ENCODE data around the gene LHPP.
"Not testable (repeated sequence)": the region's sequence is repeated elsewhere in the genome, so short reads cannot be mapped to it uniquely, and the experiment has no call there.

The LHPP gene, protein sequence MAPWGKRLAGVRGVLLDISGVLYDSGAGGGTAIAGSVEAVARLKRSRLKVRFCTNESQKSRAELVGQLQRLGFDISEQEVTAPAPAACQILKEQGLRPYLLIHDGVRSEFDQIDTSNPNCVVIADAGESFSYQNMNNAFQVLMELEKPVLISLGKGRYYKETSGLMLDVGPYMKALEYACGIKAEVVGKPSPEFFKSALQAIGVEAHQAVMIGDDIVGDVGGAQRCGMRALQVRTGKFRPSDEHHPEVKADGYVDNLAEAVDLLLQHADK

DNA sequence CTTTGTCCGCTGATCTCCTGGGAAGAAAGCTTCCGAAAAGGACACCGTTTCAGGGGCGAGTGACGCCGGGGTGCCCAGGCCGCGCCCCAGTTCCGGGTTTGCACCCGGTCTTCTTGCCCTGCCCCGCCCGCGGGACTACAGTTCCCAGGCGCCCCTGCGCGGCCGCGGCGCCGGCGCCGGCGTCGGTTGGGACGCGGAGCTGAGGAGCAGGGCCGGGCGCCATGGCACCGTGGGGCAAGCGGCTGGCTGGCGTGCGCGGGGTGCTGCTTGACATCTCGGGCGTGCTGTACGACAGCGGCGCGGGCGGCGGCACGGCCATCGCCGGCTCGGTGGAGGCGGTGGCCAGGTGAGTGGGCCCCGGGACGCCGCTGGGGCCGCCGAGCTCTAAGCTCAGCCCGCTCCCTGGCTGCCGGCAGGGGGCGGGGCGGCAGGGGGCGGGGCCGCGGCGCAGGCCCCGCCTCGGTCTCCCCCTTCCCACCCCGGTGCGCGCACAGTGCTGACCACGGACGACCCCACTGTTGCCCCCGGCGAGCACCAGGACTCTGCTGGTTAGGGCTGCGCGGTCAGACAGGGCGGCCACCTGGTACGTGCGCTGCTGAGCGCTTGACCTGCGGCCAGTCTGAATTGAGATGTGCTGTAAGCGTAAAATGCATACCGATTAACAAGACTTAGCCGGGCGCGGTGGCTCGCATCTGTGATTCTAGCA, at the start of gene LHPP:
TSS of gene LHPP (plus strand) at position 182 of the 706 bp plus-strand sequence. CDS start at position 222, 40 bp downstream.
- DNase-seq: peak in 1 of 2 experiments; percentile 67

DNA sequence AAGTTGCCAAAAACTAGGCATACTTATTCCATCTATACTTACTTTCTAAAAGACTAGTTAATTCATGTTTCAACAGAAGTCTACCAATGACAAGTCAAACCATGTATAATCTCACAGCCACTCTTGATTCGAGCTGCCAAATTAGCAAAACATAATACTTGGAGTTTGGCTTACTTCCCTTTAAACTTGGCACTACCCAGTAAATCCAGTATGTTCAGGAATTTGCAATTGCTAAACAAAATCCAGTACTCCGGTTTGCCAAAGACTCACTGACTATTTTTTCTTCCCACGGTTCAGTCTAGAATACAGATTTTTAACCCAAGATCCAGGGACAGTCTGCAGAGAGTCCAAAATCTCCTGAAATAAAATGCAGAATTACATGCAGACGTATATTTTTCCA, 47.5 kb upstream of the LHPP start:
- DNase-seq: no peak

DNA sequence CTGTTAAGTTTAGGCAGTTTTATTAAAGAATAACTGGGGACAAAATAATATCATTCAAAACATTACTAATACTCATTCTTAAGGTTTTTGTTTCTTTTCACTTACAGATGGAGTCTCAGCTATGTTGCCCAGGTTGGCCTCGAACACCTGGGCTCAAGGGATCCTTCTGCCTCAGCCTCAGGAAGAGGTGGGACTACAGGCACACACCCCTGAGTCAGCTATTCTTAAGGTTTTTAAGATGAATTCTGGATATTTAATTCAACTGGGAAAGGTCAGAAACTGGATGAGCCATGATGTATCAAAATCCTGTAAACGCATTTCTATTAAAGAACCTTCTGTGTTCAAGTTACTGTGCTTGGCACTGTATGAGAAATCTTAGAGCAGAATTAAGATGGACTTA, 46.4 kb upstream of the LHPP start:
- DNase-seq: no peak

DNA sequence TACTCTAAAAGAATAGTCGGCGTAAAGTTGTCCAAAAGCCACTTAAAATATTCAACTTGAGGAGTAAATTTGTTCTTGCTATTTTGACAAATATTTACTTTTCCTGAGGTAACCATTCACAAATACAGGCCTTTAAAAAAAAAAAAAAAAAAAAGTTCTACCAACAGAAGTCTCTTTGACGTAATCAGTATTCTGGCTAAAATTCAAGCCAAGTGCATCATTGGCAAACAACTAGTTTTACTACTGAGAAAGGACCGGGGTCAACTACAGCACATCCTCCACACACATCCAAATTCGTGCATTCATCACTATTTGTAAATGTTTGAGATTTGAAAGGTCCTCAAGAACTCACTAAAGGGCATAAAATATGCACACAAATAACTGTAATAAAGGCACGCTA, 44.9 kb upstream of the LHPP start:
- DNase-seq: no peak

DNA sequence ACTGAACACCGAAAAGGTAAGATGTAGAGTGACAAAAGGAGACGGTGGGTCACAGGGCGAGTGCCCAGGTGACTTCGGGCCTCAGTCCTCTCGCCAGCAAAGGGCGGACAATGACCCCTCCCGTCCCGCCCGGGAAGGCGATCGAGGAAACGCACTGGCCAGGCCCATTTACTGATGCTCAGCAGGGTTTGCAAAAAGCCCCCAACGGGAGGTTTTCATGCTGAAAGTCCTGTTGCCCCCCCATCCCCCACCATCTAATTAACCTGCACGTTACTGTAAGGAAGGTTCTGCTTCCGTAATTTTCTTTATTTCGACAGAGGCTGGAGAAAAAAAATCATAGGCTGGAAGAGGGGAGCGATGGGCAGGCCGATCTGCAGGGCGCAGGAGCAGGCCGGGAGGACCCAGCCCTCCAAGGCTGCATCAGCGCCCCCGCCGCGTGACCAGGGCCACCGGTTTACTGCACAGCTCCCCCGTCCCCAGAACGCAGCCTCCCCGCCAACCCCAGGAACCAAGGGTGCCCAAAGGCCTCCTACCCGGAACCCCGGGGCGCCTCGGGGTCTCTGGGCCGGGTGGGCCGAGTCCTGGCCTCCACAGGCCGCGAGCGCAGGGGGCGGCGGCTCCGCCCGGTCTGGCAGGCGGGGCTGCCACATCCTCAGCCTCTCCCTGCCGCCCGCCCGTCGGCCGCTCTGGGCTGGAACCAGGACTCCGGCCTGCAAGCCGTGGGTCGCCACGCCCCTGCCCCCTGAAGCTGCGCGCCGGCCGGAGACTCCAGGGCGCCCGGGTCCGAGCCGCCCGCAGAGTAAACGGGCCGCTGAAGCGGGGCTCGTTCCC, 43.5 kb upstream of the LHPP start:
- no peak for DNase-seq

DNA sequence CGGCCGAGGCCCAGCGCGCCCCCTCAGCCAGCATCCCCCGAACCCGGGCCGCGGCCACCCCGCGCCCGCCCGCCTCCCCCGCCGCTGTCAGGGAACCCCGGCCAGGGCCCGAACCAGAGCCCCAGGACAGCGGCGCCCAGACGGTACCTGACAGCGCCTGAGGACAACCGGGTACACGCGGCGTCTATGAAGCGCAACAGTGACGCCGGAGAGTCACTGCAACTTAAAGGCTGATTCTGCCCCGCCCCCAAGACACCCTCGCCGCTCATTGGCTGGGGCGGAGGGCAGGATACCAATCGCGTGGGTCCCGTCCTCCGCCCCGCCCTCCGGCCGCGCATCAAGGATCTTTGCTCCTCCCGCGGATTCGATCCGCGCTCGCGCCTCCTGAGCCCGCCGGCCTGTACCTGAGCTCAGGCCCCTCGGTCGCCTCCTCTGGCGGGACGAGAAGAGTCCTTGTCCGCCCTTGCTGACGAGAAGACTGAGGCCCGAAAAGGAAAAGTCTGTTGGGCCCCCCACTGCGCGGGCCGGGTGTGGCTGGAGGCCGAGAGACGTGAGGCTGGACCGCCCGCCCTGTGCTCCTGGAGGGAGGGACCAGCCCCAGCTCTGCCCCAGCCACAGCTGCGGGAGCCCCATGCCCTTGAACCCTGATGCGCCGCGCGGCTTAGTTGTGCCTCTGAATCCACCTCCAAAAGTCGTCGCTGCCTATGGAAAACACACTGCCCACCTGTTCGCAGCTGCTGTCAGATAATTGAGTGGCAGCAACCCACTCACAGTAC, 42.7 kb upstream of the LHPP start, which contains the start of gene OAT:
TSS of gene OAT (minus strand) at position 198 of the 776 bp plus-strand sequence. CDS start 6,752 bp downstream, outside the sequence.
- DNase-seq: peak; percentile 76

DNA sequence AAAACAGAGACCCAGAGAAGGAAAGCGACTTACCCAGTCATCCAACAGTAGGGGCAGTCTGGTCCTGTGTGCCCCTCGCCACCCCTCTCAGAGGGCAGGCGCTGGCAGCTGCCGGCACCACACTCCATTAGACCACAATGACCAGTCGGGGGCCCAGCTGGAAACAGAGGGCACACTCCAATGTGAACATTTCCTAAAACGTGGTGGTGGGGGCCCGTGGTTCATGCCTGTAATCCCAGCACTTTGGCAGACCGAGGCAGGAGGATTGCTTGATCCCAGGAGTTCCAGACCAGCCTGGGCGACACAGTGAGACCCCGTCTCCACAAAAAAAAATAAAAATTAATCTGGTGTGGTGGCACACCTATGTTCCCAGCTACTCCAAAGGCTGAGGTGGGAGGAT, 42.0 kb upstream of the LHPP start:
- DNase-seq: no peak

DNA sequence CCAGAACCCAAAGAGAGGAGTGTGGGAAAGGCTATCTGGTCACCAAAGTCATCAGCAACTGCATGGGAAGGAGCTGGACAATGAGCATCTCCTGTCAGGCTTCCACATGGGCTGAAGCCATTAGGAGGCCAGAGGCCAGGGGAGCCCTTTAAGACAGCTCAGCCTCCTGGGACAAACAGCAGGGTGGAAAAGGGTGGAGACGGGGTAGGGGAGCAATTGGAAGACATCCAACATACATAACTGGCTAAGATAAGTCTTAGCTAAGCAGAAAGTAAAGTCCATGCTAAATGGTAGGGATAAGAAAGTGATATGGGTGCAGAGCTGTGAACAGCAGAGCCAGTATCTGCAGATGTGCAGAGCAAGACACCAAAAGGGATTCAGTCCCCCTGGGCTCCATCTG, 41.4 kb upstream of the LHPP start:
- DNase-seq: no peak

DNA sequence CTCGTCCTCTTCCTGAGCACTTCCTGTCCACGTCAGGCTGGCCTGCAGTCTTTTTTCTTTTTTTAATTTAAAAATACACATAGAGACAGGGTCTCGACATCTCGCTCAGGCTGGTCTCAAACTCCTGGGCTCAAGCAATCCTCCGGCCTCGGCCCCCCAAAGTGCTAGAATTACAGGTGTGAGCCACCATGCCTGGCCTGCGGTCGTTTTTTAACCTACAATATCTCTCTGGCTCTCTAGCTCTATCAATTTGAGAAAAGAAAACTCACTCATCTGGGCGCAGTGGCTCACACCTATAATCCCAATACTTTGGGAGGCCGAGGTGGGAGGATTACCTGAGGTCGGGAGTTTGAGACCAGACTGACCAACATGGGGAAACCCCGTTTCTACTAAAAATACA, 38.9 kb upstream of the LHPP start:
- DNase-seq: no peak

DNA sequence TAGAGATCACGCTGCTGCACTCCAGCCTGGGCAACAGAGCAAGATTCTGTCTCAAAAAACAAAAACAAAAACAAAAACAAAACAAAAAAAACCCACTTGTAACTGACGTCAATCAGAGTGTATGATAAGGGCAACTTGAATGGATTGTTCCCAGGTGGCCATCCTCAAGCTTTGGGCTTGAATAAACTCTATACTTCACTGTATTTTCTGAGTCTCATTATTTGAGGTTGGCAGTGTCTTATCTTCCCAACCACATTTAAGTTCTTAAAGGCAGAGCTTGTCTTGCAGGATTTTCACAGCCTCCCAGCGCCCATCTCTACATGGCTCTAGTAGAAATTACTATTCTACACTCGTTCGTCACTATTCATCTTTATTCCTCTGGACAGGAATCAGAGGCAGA, 37.8 kb upstream of the LHPP start:
- no peak for DNase-seq

DNA sequence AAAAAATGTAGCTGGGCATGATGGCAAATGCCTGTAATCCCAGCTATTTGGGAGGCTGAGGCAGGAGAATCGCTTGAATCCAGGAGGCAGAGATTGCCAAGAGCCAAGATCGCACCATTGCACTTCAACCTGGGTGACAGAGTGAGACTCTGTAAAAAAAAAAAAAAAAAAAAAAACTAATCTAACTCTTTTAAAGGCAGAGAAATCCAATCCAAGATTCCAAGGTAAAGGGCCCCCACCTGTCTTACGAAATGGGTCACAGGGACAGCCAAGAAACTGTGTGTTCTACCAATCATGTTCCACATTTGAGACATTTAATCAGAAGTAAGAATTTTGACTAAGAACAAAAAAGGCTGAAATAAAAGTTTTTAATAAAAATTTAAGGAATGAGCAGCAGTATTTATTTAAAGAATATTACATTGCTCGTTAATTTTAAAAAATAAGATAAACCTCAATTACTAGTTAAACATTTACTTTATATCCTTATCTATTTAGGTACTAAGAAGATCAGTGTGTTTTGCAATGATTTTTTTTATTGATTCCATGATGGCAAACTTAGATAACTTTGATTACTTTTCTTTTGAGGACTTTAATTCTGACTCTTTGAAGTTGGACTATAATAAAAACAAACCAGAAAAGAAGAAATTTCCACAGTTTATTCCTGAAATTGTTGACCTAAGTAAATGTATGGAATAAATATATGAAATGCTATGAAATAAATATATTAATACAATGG, 36.2 kb upstream of the LHPP start:
- no peak for DNase-seq

DNA sequence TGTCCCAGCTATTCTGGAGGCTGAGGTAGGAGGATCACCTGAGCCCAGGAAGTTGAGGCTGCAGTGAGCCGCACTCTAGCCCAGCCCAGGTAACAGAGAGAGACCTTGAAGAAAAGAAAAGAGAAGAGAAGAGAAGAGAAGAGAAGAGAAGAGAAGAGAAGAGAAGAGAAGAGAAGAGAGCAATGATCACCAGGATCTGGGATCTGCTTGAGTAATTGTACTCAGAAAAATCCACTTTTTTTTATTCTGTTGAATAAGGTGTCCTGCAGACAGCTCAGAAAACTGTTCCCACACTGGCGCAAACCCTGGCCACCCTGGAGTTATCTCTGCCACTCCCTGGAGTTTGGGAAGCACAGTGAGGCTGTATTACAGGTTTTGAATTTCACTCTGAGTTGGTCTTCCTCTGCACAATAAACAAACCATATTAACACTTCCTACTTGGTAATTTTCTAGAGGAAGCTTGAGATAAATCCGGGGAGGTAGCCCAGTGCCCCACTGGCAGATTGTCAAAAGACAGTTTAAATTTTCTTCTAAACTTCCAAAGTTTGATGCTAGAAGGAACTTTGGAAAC, 33.3 kb upstream of the LHPP start:
- DNase-seq: no peak

DNA sequence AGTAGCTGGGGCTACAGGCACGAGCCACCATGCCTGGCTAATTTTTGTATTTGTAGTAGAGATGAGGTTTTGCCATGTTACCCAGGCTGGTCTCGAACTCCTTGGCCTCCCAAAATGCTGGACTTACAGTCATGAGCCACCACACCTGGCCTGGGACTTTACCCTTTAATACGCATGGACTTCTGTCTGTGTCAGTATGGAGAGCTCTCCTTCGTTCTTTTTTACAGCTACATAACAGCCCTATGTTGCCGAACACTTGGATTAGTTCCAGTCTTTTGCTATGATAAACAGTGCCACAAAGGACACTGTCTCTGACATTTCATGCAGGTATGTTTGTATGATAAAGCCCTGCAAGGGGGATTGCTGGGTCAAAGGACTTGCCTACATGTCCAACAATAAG, 32.0 kb upstream of the LHPP start:
- DNase-seq: no peak

DNA sequence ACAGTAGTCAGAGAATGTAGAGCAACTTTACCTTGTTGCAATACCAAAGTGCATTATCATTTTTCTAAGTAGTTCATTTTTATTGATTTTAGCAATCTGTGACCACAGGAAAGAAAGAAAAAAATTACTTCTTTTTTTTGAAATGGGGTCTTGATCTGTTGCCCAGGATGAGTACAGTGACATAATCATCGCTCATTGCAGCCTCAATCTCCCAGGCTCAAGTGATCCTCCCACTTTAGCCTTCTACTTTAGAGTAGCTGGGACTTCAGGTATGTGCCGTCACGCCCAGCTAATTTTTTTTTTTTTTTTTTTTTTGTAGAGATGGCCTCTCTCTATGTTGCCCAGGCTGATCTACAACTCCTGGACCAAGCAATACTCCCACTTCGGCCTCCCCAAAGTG, 31.5 kb upstream of the LHPP start:
- DNase-seq: no peak

DNA sequence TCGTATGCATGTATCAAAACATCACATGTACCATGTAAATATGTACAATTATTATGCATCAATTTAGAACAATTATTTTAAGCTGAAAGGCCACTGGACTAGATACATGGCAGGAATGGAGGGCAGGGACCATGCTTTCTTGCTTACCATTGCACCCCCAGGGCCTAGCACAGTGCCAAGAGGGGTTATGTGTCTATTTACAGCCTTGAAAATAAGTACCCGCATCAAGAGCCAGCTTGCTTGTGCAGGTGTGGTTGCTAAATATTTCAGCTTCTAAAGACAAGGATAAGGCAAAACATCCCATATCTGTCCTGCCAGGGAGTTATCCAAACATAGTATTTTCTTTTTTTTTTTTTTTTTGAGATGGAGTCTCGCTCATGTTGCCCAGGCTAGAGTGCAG, 28.2 kb upstream of the LHPP start:
- no peak for DNase-seq

DNA sequence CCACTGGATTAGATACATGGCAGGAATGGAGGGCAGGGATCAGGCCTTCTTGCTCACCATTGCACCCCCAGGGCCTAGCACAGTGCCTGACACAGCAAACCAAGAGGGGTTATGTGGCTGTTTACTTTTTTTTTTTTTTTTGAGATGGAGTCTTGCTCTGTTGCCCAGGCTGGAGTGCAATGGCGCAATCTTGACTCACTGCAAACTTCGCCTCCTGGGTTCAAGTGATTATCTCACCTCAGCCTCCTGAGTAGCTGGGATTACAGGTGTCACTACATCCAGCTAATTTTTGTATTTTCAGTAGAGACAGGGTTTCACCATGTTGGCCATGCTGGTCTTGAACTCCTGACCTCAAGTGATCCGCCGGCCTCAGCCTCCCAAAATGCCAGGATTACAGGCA, 25.9 kb upstream of the LHPP start:
- not testable (repeated sequence) for DNase-seq

DNA sequence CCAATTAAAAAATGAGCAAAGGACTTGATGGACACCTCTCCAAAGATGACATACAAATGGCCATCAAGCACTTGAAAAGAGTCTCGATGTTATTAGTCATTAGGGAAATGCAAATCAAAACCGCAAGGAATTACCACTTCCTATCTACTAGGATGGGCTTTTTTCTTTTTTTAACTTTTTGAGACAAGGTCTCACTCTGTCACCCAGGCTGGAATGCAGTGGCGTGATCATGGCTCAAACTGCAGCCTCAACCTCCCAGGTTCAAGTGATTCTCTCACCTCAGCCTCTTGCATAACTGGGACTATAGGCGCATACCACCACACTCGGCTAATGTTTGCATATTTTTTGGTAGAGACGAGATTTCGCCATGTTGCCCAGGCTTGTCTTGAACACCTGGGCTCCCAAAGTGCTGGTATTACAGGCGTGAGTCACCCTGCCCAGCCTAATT, 25.4 kb upstream of the LHPP start:
- no peak for DNase-seq

DNA sequence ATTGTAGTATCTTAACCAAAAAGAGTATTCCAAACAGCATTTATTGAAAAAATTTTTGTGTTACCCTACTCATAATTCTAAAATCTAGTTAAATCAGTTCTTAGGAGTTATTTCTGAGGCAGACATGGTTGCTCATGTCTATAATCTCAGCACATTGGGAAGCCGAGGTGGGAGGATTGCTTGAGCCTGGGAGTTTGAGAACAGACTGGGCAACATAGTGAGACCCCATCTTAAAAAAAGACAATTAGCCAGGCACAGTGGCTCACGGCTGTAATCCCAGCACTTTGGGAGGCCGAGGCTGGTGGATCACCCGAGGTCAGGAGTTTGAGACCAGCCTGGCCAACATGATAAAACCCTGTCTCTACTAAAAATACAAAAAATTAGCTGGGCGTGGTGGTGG, 19.9 kb upstream of the LHPP start:
- not testable (repeated sequence) for DNase-seq

DNA sequence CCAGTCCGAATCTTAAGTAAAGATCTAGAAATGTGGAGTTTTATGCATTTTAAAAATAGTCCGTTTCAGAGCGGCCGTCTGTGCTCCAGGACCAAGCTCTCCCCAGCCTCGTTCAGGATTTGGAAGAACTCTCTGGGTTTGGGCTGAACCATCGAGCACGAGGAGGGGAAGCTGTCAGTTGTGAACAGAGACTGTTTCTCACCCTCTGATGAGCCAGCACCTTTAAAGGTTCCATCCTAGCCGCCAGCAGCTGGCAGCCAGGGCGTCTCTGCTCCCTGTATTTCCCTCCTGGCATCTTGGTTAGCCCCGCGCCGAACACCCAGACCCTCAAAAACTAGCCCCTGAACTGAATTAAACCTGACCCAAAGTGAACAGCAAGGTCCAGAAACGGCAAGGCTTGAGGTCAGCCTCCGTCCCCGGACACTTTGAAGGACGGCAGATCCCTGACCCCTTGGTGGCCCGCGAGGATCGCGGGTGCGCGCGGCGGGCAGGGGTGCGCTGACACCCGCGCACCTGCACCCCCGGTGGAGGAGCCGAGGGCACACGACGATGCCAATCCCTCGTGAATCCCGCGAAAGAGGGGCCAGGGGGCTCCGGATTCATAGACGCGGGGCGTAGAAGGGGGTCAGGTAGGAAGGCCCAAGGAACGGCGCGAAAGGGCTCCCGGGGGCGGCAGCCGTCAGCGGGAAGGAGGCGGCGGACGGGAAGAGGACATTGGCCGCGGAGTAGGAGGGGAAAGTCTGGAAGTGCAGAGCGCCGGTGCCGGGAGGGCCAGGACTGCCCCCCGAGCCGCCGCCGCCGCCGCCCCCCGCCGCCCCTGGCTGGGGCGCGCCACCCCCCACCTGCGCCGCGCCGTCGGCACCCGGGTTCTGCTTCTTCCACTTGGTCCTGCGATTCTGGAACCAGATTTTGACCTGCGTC, 14.5 kb upstream of the LHPP start:
- no peak for DNase-seq

DNA sequence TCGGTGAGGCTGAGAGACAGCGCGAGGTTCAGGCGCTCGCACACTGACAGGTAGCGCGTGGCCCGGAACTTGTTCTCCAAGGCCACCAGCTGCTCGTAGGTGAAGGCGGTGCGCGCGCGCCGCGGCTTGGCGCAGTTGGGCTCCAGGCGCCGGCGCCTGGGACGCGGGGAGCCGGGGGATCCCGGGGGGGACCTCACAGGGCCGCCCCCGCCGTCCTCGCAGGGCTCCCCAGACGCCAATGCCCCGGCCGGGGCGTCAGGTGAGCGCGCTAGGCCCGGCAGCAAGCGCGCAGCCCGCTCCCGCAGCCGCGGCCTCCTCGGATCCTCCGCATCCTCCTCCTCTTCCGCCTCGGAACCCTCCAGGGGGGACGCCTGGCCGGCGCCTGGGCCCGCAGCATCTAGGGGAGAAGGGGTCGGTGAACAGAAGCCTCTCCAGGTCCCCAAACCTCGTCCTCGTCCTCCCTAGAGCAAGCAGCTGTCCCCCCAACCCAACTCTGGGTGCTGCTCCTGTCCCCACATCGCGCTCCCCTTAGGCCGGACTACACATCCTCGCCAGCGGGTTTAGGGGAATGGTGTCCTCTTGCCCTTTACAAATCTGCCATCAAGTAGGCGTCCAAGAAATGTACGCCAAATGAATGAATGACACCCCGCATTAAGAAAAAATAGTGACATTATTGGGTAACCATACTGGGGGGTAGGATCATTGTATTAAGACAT, 13.7 kb upstream of the LHPP start:
- DNase-seq: no peak

Measured in cerebellar nuclear complex (tissue), 1 donor.